Left lung (tissue), 10 donors: ENCODE measurements around the gene KIAA1549. TPM values are rescaled to one million over a fixed set of nuclear protein-coding genes. Genes with fewer than 3 reads are reported as not detected.
"Not testable (repeated sequence)": the region's sequence is repeated elsewhere in the genome, so short reads cannot be mapped to it uniquely, and the experiment has no call there.

Experiments
- ATAC-seq: fragments of 200-7000 bp; cut with Tn5 transposase; one replicate; pipeline ENCODE4 v1.9.1; 2020; ENCODE audit warnings: moderate library complexity
- DNase-seq, 4 donors: peaks; one replicate each; pipeline ENCODE4 v3.0.0-alpha.2; 2013 to 2020
- H3K27ac ChIP-seq, 2 donors: fragments of 200-600 bp; sonication (generic) in 1 of 2; one replicate each; pipeline versions ENCODE4 v1.5.0 to v1.8.0; 2020 to 2021
- H3K27me3 ChIP-seq, 2 donors: fragments of 200-600 bp; sonication (generic) in 1 of 2; one replicate each; pipeline versions ENCODE4 v1.5.0 to v1.8.0; 2020 to 2021
- H3K36me3 ChIP-seq, 2 donors: fragments of 200-600 bp; sonication (generic) in 1 of 2; one replicate each; pipeline versions ENCODE4 v1.5.0 to v1.8.0; 2020 to 2021
- H3K4me1 ChIP-seq, 2 donors: fragments of 200-600 bp; one replicate each; pipeline ENCODE4 v1.8.0; 2021
- H3K4me3 ChIP-seq, 2 donors: fragments of 200-600 bp; sonication (generic) in 1 of 2; one replicate each; pipeline versions ENCODE4 v1.5.0 to v1.8.0; 2020 to 2021; ENCODE audit warnings: mild to moderate bottlenecking in 1 of 2
- H3K9me3 ChIP-seq, 2 donors: fragments of 200-600 bp; sonication (generic) in 1 of 2; one replicate each; pipeline versions ENCODE4 v1.5.0 to v1.8.0; 2020 to 2021
- intact Hi-C, 2 donors: fragments of 100-400 bp; cut with DNase I; formaldehyde crosslinking; loops; one replicate each; pipeline versions ENCODE4 v1.11.2 to v1.14.2; 2022
- polyA plus RNA-seq, 6 donors: library from polyadenylated mRNA; unstranded; fragments of 120-200 nt; gene quantifications; one replicate each; pipeline ENCODE4 v1.2.1, GENCODE V29; 2013; ENCODE audit not compliant: insufficient read length in 6 of 6
- total RNA-seq, 2 donors: library from RNA; stranded (reverse); fragmentation: NEBNext Ultra II Directional; extraction: Animal tissue kit (Norgen Biotek cat#: 25700); gene quantifications; one replicate each; pipeline ENCODE4 v1.2.1, GENCODE V29; 2021
- TF ChIP-seq, protein P1 (sequence below), 2 donors: fragments of 200-600 bp; sonication (generic) in 1 of 2; IDR thresholded peaks; one replicate each; pipeline versions ENCODE4 v1.5.0 to v1.8.0; 2021; ENCODE audit warnings: antibody characterized with exemption in 2 of 2
- donor health status: DM: no; HTN: yes; CAD: no.
- donor health status: DM: no; HTN: no; CAD: no.

Gene KIAA1549
- total and polyA plus RNA-seq, 8 donors, result 4.1 to 16.9 (median 14.9) TPM

- TF ChIP-seq, protein P1, sequence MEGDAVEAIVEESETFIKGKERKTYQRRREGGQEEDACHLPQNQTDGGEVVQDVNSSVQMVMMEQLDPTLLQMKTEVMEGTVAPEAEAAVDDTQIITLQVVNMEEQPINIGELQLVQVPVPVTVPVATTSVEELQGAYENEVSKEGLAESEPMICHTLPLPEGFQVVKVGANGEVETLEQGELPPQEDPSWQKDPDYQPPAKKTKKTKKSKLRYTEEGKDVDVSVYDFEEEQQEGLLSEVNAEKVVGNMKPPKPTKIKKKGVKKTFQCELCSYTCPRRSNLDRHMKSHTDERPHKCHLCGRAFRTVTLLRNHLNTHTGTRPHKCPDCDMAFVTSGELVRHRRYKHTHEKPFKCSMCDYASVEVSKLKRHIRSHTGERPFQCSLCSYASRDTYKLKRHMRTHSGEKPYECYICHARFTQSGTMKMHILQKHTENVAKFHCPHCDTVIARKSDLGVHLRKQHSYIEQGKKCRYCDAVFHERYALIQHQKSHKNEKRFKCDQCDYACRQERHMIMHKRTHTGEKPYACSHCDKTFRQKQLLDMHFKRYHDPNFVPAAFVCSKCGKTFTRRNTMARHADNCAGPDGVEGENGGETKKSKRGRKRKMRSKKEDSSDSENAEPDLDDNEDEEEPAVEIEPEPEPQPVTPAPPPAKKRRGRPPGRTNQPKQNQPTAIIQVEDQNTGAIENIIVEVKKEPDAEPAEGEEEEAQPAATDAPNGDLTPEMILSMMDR (IDR thresholded peaks at IDR 0.05), result no peak
- intact Hi-C loops, result no loop called here
- DNase-seq (no peak), ATAC-seq (no peak)
- Histone ChIP-seq H3K4me3 (no peak overlapping the region), H3K4me1 (no peaks in the 10 kb centered on the region), H3K27ac (no peak overlapping the region), H3K27me3 (no peaks in the 10 kb centered on the region), H3K9me3 (no peaks in the 10 kb centered on the region), H3K36me3 (no peaks in the 10 kb centered on the region)
Measured at GRCh38 chr7:138943061-138943460, 38.1 kb downstream of the KIAA1549 start.

- H3K27ac ChIP-seq, result no peak overlapping the region
- no peaks in the 10 kb centered on the region for H3K36me3 ChIP-seq
- H3K4me1 ChIP-seq, result no peaks in the 10 kb centered on the region
- H3K27me3 ChIP-seq, result no peaks in the 10 kb centered on the region
- no peak overlapping the region for H3K4me3 ChIP-seq
- intact Hi-C loops, result no loop called here
- TF ChIP-seq, protein P1 (IDR thresholded peaks at IDR 0.05), result no peak
- DNase-seq (no peak), ATAC-seq (no peak)
- H3K9me3 ChIP-seq, result no peaks in the 10 kb centered on the region
Measured at GRCh38 chr7:138941545-138941944, 39.6 kb downstream of the KIAA1549 start.

DNA sequence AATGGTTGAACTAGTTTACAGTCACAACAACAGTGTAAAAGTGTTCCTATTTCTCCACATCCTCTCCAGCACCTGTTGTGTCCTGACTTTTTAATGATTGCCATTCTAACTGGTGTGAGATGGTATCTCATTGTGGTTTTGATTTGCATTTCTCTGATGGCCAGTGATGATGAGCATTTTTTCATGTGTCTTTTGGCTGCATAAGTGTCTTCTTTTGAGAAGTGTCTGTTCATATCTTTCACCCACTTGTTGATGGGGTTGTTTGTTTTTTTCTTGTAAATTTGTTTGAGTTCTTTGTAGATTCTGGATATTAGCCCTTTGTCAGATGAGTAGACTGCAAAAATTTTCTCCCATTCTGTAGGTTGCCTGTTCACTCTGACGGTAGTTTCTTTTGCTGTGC lies 40.6 kb downstream of the KIAA1549 start:
- intact Hi-C loops, DNase-seq, H3K4me3 ChIP-seq, H3K36me3 ChIP-seq, ATAC-seq, H3K27ac ChIP-seq, H3K4me1 ChIP-seq, H3K9me3 ChIP-seq, H3K27me3 ChIP-seq: not testable (repeated sequence)

GRCh38 chr7:138937484-138937883 lies 43.7 kb downstream of the KIAA1549 start:
- intact Hi-C loops, result no loop called here
- no peaks in the 10 kb centered on the region for H3K27me3 ChIP-seq
- H3K4me3 ChIP-seq, result no peak overlapping the region
- TF ChIP-seq, protein P1 (IDR thresholded peaks at IDR 0.05), result no peak
- no peaks in the 10 kb centered on the region for H3K9me3 ChIP-seq
- no peaks in the 10 kb centered on the region for H3K36me3 ChIP-seq
- H3K27ac ChIP-seq, result no peak overlapping the region
- ATAC-seq (no peak), DNase-seq (no peak)
- peaks cover 0 to 7% of the 10 kb centered on the region in 2 donors for H3K4me1 ChIP-seq

- no peak overlapping the region for H3K27ac ChIP-seq
- H3K4me1 ChIP-seq, result peaks cover 0 to 7% of the 10 kb centered on the region in 2 donors
- DNase-seq (peak in 2 of 4 donors; percentile 15 to 21), ATAC-seq (peak; percentile 44)
- H3K36me3 ChIP-seq, result no peaks in the 10 kb centered on the region
- H3K4me3 ChIP-seq, result no peak overlapping the region
- no peaks in the 10 kb centered on the region for H3K27me3 ChIP-seq
- TF ChIP-seq, protein P1 (IDR thresholded peaks at IDR 0.05), result no peak
- intact Hi-C loops, result no loop called here
- H3K9me3 ChIP-seq, result no peaks in the 10 kb centered on the region
Measured at GRCh38 chr7:138935465-138936011, 45.7 kb downstream of the KIAA1549 start.

- Histone ChIP-seq H3K9me3 (no peaks in the 10 kb centered on the region), H3K27me3 (no peaks in the 10 kb centered on the region), H3K27ac (no peak overlapping the region), H3K4me1 (peaks cover 0 to 7% of the 10 kb centered on the region in 2 donors), H3K4me3 (no peak overlapping the region), H3K36me3 (no peaks in the 10 kb centered on the region)
- TF ChIP-seq, protein P1 (IDR thresholded peaks at IDR 0.05), result no peak
- intact Hi-C loops, result no loop called here
- DNase-seq (no peak), ATAC-seq (no peak)
Measured at GRCh38 chr7:138934861-138935260, 46.3 kb downstream of the KIAA1549 start.
